GM21786 (cell line): ENCODE results near the gene PTPRH.
"Not testable (repeated sequence)": the region's sequence is repeated elsewhere in the genome, so short reads cannot be mapped to it uniquely, and the experiment has no call there.

Experiments
- ATAC-seq: cut with Tn5 transposase; IDR thresholded peaks from one replicate; pipeline ENCODE4 v1.9.1; 2021; ENCODE audit not compliant: unreplicated experiment

PTPRH gene

GRCh38 chr19:55189403-55189835 is 19.9 kb downstream of the PTPRH start:
- no peak for ATAC-seq

- no peak for ATAC-seq
Measured at GRCh38 chr19:55188625-55189024, 20.7 kb downstream of the PTPRH start.

GRCh38 chr19:55186080-55186479 is 23.2 kb downstream of the PTPRH start:
- no peak for ATAC-seq

- ATAC-seq = no peak
Measured at GRCh38 chr19:55181740-55182139, 27.6 kb downstream of the PTPRH start.

GRCh38 chr19:55179606-55180484 is 29.5 kb downstream of the PTPRH start, which contains the start of gene SYT5:
Gene SYT5, minus strand, starts transcription at chr19:55180289. Its CDS starts 1,248 bp downstream, at chr19:55179041.
- ATAC-seq = no peak

GRCh38 chr19:55178781-55179599 is 30.3 kb downstream of the PTPRH start:
- peak; percentile 75 for ATAC-seq

- ATAC-seq = no peak
Measured at GRCh38 chr19:55176076-55176475, 33.2 kb downstream of the PTPRH start.

- no peak for ATAC-seq
Measured at GRCh38 chr19:55175117-55175867, 34.0 kb downstream of the PTPRH start.

GRCh38 chr19:55174425-55175116 is 34.7 kb downstream of the PTPRH start:
- no peak for ATAC-seq

GRCh38 chr19:55173714-55174409 is 35.4 kb downstream of the PTPRH start:
- ATAC-seq = no peak

GRCh38 chr19:55173186-55173713 is 36.1 kb downstream of the PTPRH start:
- ATAC-seq = no peak

- no peak for ATAC-seq
Measured at GRCh38 chr19:55172741-55173140, 36.6 kb downstream of the PTPRH start.

- ATAC-seq = not testable (repeated sequence)
Measured at GRCh38 chr19:55172318-55172717, 37.0 kb downstream of the PTPRH start.

- no peak for ATAC-seq
Measured at GRCh38 chr19:55171440-55171839, 37.9 kb downstream of the PTPRH start.

- ATAC-seq = no peak
Measured at GRCh38 chr19:55169136-55169535, 40.2 kb downstream of the PTPRH start.

- ATAC-seq = no peak
Measured at GRCh38 chr19:55166530-55167268, 42.6 kb downstream of the PTPRH start, which contains the start of gene DNAAF3. Gene DNAAF3, minus strand, starts transcription at chr19:55166613. Its CDS starts 200 bp downstream, at chr19:55166413.

GRCh38 chr19:55165952-55166529 is 43.3 kb downstream of the PTPRH start:
- ATAC-seq = no peak

- no peak for ATAC-seq
Measured at GRCh38 chr19:55161571-55162322, 47.6 kb downstream of the PTPRH start.
